Endothelial cell (in vitro differentiated cells): ENCODE results near the gene SLC37A2. TPM values are rescaled to one million over a fixed set of nuclear protein-coding genes. Genes with fewer than 3 reads are reported as not detected.

Experiments used
- DNase-seq: peaks from one replicate; pipeline ENCODE4 v3.0.0; 2021; ENCODE audit warnings: low spot score
- H3K27ac Mint-ChIP-seq: one replicate; pipeline ENCODE4 v1.8.0; 2021; ENCODE audit warnings: mixed read lengths, inconsistent platforms; ENCODE audit not compliant: unreplicated experiment
- H3K27me3 Mint-ChIP-seq: one replicate; pipeline ENCODE4 v1.8.0; 2021; ENCODE audit warnings: mild to moderate bottlenecking, moderate library complexity, mixed read lengths, inconsistent platforms; ENCODE audit not compliant: unreplicated experiment
- H3K36me3 Mint-ChIP-seq: one replicate; pipeline ENCODE4 v1.8.0; 2021; ENCODE audit warnings: mild to moderate bottlenecking, low read depth, mixed read lengths, inconsistent platforms; ENCODE audit not compliant: unreplicated experiment
- H3K4me1 Mint-ChIP-seq: one replicate; pipeline ENCODE4 v1.8.0; 2021; ENCODE audit warnings: mild to moderate bottlenecking, mixed read lengths, inconsistent platforms; ENCODE audit not compliant: unreplicated experiment
- H3K4me3 Mint-ChIP-seq: one replicate; pipeline ENCODE4 v1.8.0; 2021; ENCODE audit warnings: mild to moderate bottlenecking, mixed read lengths, inconsistent platforms; ENCODE audit not compliant: unreplicated experiment
- H3K9me3 Mint-ChIP-seq: one replicate; pipeline ENCODE4 v1.8.0; 2021; ENCODE audit warnings: mixed read lengths, inconsistent platforms; ENCODE audit not compliant: unreplicated experiment
- total RNA-seq: library from RNA; stranded (reverse); fragmentation: NEBNext Ultra II Directional; extraction: Animal tissue kit (Norgen Biotek cat#: 25700); gene quantifications from one replicate; pipeline ENCODE4 v1.2.1, GENCODE V29; 2021; ENCODE audit not compliant: unreplicated experiment
- TF ChIP-seq, protein P1 (sequence below): fragments of 200-600 bp; sonication (generic); IDR thresholded peaks from one replicate; pipeline ENCODE4 v1.5.0; 2021; ENCODE audit warnings: antibody characterized with exemption; ENCODE audit not compliant: unreplicated experiment

SLC37A2 gene
- total RNA-seq, 1 donor from 2014 or later, result 0.49 TPM

DNA sequence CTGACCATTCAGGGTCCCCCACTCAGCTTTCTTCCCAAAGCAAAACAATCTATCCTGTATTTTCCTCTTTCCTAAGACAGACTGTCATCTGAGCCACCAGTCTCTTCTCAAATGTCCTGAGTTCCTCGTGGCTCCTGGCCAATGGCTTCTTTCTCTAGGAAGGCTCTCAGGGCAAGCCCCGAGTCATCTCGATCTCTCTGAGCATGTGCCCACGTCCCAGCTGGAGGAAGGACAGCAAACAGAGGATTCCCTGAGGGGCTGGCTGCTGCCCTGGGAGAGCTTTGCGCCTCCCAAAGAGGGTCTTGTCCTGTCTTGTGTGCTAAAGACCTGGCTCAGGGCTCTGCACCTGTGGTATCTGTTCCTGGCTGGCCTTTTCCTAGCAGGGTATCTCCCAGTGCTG, 8.3 kb downstream of the SLC37A2 start:
- no peak for DNase-seq
- H3K4me1 Mint-ChIP-seq, result peaks cover 24% of the 10 kb centered on the region
- peaks cover 19% of the 10 kb centered on the region for H3K27me3 Mint-ChIP-seq
- H3K36me3 Mint-ChIP-seq, result no peaks in the 10 kb centered on the region
- no peak overlapping the region for H3K4me3 Mint-ChIP-seq
- no peaks in the 10 kb centered on the region for H3K9me3 Mint-ChIP-seq
- TF ChIP-seq, protein P1, sequence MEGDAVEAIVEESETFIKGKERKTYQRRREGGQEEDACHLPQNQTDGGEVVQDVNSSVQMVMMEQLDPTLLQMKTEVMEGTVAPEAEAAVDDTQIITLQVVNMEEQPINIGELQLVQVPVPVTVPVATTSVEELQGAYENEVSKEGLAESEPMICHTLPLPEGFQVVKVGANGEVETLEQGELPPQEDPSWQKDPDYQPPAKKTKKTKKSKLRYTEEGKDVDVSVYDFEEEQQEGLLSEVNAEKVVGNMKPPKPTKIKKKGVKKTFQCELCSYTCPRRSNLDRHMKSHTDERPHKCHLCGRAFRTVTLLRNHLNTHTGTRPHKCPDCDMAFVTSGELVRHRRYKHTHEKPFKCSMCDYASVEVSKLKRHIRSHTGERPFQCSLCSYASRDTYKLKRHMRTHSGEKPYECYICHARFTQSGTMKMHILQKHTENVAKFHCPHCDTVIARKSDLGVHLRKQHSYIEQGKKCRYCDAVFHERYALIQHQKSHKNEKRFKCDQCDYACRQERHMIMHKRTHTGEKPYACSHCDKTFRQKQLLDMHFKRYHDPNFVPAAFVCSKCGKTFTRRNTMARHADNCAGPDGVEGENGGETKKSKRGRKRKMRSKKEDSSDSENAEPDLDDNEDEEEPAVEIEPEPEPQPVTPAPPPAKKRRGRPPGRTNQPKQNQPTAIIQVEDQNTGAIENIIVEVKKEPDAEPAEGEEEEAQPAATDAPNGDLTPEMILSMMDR, result no peak
- no peak overlapping the region for H3K27ac Mint-ChIP-seq

DNA sequence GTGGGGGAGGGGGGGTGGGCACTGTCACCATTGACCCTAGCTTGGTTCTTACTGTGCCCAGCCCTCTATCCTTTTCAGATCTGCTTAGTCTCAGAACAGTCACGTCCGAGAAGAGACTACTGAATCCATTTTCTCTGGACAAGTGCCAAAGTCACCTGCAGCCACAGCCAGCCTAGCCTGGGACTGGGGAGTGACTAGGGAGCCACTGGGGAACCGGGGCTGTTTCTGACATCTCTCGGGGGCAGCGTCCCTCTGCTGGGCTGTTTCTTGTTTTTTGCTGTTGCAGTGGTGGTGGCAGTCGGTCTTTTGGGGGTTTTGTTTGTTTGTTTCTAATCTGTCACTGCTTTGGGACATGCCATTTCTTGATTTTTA, 8.7 kb downstream of the SLC37A2 start:
- Mint-ChIP-seq H3K27ac (no peak overlapping the region), H3K27me3 (peaks cover 19% of the 10 kb centered on the region), H3K4me3 (no peak overlapping the region), H3K9me3 (no peaks in the 10 kb centered on the region), H3K36me3 (no peaks in the 10 kb centered on the region), H3K4me1 (peaks cover 24% of the 10 kb centered on the region)
- TF ChIP-seq, protein P1, result no peak
- DNase-seq, result no peak

DNA sequence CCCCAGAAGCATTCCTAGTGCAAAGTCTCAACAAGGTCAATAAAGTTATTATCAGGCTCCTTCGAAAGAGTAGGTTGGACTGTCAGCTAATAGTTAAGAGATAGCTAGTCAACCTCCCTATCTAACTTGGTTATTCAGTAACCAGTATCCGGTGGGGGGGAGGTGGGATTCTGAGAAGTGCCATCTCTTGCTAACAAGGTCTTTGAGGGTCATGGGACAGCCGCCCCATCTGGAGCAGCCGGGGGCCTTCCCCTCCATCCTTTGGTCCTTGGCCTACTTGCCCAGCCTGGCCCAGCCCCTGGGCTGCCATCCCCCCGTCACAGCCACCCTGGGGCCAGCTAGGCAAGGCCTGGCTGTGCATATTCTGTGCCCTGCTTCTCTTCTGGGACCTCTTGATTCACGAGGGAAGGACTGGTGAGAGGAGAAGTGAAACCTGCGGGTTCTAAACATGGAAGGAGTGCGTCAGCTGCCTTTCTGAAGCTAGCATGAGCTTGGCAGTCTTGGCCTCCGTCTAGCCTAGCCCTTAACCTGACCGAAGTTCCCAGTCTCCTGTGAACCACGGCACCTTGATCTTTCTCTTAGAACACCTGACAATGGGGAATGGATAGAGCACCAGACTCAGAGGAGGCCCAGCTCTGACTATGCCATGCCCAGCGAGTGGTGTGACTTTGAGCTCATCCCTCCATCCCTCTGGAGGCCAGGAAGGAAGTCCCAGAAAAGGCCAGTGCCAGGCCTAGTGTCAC, 9.3 kb downstream of the SLC37A2 start:
- peaks cover 26% of the 10 kb centered on the region for H3K4me1 Mint-ChIP-seq
- TF ChIP-seq, protein P1, result no peak
- peaks cover 19% of the 10 kb centered on the region for H3K27me3 Mint-ChIP-seq
- H3K36me3 Mint-ChIP-seq, result no peaks in the 10 kb centered on the region
- H3K27ac Mint-ChIP-seq, result no peak overlapping the region
- no peaks in the 10 kb centered on the region for H3K9me3 Mint-ChIP-seq
- DNase-seq, result no peak
- no peak overlapping the region for H3K4me3 Mint-ChIP-seq

DNA sequence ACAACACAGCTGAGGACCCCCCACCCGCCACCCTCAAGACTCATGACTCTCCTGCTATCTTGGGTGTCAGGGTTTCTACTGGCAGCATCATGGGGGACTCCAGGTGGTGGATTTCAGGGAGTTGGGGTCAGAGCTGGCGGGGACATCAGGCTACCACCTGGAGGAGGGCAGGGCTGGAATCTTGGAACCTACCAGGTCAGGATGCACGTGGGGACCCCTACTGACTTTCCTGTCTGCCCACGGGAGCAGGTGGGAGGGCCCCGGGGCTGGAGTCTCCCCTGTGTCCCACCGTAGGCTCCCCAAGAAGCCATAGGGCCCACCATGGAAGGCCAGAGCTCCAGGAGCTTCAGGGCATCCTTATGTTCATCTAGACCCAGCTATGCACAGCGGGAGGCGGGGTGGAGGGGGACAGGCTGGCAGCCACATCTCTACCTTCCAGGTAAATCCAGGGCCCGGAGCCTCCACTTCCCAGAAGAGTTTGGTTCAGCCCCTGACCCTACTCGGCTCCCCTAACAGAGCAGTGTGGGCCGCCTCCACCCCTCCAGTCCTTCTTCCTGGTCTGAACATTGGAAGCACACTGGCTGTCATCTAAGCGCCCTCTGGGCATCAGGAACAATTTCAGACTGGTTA, 10.0 kb downstream of the SLC37A2 start:
- TF ChIP-seq, protein P1, result no peak
- H3K9me3 Mint-ChIP-seq, result no peaks in the 10 kb centered on the region
- H3K4me1 Mint-ChIP-seq, result peaks cover 26% of the 10 kb centered on the region
- no peaks in the 10 kb centered on the region for H3K36me3 Mint-ChIP-seq
- peaks cover 20% of the 10 kb centered on the region for H3K27me3 Mint-ChIP-seq
- no peak overlapping the region for H3K4me3 Mint-ChIP-seq
- no peak overlapping the region for H3K27ac Mint-ChIP-seq
- DNase-seq, result no peak
